Activated T-cell treated with anti-CD3 and anti-CD28 coated beads, Interleukin-2, amount 50 U/mL, for 72 hours (primary cell): Measurements from ENCODE around the gene LCORL. TPM values are rescaled to one million over a fixed set of nuclear protein-coding genes. Genes with fewer than 3 reads are reported as not detected.

Experiments
- ATAC-seq, 2 donors: fragments of 150-1000 bp; cut with Tn5 transposase; replicated peaks in 1 of 2; 2 replicates each; pipeline ENCODE4 v1.10.0; 2021; ENCODE audit warnings: moderate library complexity in 2 of 2, mild to moderate bottlenecking in 1 of 2
- DNase-seq, 2 donors: peaks; one replicate each; pipeline ENCODE4 v3.0.0; 2021 to 2022; ENCODE audit warnings: mixed read lengths in 1 of 2
- H3K27ac Mint-ChIP-seq: one replicate; pipeline ENCODE4 v1.8.0; 2022; ENCODE audit warnings: mild to moderate bottlenecking, moderate library complexity, mixed read lengths
- H3K27me3 Mint-ChIP-seq: one replicate; pipeline ENCODE4 v1.8.0; 2022; ENCODE audit warnings: low read depth, mixed read lengths
- H3K36me3 Mint-ChIP-seq, 2 donors: one replicate each; pipeline ENCODE4 v1.8.0; 2022; ENCODE audit warnings: mixed read lengths in 2 of 2, mild to moderate bottlenecking in 1 of 2; ENCODE audit not compliant: insufficient read depth in 2 of 2
- H3K4me1 Mint-ChIP-seq: one replicate; pipeline ENCODE4 v1.8.0; 2022; ENCODE audit warnings: low read depth, mixed read lengths
- H3K4me3 Mint-ChIP-seq, 2 donors: one replicate each; pipeline ENCODE4 v1.8.0; 2022; ENCODE audit warnings: mild to moderate bottlenecking in 2 of 2, mixed read lengths in 2 of 2, moderate library complexity in 2 of 2
- H3K9me3 Mint-ChIP-seq, 2 donors: one replicate each; pipeline ENCODE4 v1.8.0; 2022; ENCODE audit warnings: mixed read lengths in 2 of 2
- total RNA-seq, 2 donors: library from RNA; stranded (reverse); gene quantifications; one replicate each; pipeline ENCODE4 v1.2.3, GENCODE V29; 2022

The LCORL gene
- total RNA-seq = 1 to 10 TPM; 8.4 to 9.1 TPM

DNA sequence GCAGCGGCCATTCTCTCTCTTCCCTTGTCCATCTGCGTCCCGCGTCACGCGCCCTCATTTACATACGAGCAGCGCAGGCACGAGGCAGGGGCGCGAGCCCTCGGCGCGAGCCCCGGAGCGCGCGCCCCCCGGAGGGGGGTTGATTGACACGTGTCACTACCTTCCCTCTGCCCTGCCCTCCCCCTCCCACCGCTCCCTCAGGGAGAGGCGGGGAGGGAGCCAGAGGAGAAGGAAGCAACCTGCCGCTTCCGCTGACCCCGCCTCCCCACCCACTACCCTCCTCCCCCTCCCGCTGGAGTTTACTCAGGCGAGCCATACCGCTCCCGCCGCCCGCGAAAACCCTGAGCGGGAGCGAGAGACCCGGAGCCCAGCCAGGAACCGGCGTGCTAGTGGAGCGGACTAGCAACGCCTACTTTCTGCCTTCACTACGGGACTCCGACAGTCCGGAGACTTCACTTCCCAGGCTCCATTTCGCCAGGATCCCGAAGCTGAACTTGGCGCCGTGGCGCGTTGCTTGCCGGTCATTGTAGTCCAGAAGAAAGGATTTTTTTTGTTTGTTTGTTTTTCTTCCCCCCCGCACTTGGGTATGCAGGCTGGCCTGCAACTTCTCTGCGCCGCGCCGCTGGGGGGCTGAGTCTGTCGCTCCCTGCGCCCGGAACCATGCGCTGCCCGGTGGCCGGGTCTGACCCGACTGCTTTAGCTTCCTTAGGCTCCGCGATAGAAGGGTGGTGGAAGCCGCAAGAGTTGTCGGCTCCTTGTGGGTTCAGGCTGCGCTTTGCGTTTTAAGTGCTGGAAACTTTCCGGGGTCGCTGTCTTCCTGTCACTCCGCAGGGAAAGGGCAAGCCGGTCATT lies at the start of gene LCORL:
Gene LCORL, minus strand, starts transcription at position 36 of the 852 bp plus-strand sequence. Its CDS starts 4 bp downstream, at position 32.
- Mint-ChIP-seq H3K27ac (peak within 1 kb of the TSS; percentile 21), H3K9me3 (no peaks in the 10 kb centered on the region), H3K36me3 (peaks cover 5 to 6% of the 10 kb centered on the region in 2 donors), H3K4me1 (peaks cover 18% of the 10 kb centered on the region), H3K4me3 (peak within 1 kb of the TSS; percentile 85 to 98), H3K27me3 (peaks cover 26% of the 10 kb centered on the region)
- DNase-seq (peak; percentile 85 to 86), ATAC-seq (peak; percentile 81 to 82)

- Mint-ChIP-seq H3K4me3 (no peak overlapping the region), H3K27me3 (peaks cover 41% of the 10 kb centered on the region), H3K27ac (no peak overlapping the region), H3K4me1 (no peaks in the 10 kb centered on the region), H3K36me3 (no peaks in the 10 kb centered on the region), H3K9me3 (peaks cover 1 to 3% of the 10 kb centered on the region in 2 donors)
- DNase-seq (no peak), ATAC-seq (no peak)
These were observed 48.3 kb upstream of the LCORL start for GRCh38 chr4:18069810-18070209.

DNA sequence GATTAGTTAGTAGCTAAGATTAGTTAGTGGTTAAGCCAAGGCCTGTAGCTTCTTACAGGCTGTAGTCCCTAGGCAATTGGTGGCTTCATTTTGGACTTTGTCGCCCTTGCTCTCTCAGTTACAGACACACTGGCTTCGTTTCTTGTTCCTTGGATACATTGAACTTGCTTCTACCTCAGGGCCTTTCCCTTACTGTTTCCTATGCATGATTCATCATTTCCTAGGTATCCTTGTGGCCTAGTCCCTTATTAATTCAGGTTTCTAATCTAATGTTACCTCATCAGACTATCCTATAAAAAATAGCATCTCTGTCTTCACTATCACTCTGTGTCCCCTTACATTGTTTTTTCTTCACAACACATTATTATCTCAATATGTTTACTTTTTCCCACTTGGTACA lies 45.5 kb upstream of the LCORL start:
- no peak overlapping the region for H3K27ac Mint-ChIP-seq
- H3K9me3 Mint-ChIP-seq = peaks cover 6 to 17% of the 10 kb centered on the region in 2 donors
- no peaks in the 10 kb centered on the region for H3K4me1 Mint-ChIP-seq
- no peak overlapping the region for H3K4me3 Mint-ChIP-seq
- H3K36me3 Mint-ChIP-seq = peaks cover 5 to 13% of the 10 kb centered on the region in 2 donors
- DNase-seq (no peak), ATAC-seq (no peak)
- H3K27me3 Mint-ChIP-seq = peaks cover 56% of the 10 kb centered on the region

DNA sequence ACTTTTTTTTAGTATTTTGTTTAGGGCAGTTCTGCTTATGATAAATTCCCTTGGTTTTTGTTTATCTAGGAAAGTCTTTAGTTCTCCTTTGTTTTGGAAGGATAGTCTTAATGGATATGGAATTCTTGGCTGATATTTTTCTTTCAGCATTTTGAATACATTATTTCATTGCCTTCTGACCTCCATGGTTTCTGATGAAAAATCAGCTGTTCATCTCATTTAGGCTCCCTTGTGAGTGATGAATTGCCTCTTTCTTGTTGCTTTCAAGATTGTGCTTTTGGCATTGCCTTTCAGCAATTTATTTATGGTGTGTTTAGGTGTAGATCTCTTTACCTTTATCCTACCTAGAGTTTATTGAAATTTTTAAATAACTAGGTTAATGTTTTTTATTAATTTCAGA lies 41.5 kb upstream of the LCORL start:
- Mint-ChIP-seq H3K4me3 (no peak overlapping the region), H3K4me1 (peaks cover 2% of the 10 kb centered on the region), H3K27me3 (peaks cover 42% of the 10 kb centered on the region), H3K9me3 (peaks cover 6 to 17% of the 10 kb centered on the region in 2 donors), H3K36me3 (peaks cover 5 to 13% of the 10 kb centered on the region in 2 donors), H3K27ac (no peak overlapping the region)
- DNase-seq (no peak), ATAC-seq (no peak)

GRCh38 chr4:18057821-18058533 lies 36.4 kb upstream of the LCORL start:
- Mint-ChIP-seq H3K36me3 (peaks cover 2 to 3% of the 10 kb centered on the region in 2 donors), H3K27me3 (peaks cover 33% of the 10 kb centered on the region), H3K4me1 (peaks cover 9% of the 10 kb centered on the region), H3K27ac (no peak overlapping the region), H3K9me3 (peaks cover 0 to 4% of the 10 kb centered on the region in 2 donors), H3K4me3 (peak overlapping the region in 1 of 2 donors; percentile 46)
- DNase-seq (no peak), ATAC-seq (peak in 1 of 2 donors; percentile 32)

DNA sequence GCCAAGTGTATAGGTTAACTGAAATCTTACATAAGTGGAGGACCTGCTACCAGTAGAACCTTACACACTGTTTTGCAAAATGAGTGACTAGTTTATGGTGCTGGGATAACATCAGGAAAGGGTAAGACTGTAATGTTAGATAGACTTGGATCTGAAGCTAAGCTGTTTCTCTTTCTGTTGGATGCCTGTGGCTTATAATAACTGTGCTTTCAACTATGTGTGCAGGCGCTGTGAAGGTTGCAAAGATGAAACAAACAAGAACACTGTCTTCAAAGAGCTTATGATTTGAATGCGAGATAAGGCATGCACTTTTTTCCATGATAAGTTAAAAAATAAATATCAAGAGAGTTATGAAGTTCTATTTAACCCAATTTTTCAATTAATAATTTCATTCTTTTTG lies 34.5 kb upstream of the LCORL start:
- Mint-ChIP-seq H3K9me3 (no peaks in the 10 kb centered on the region), H3K27me3 (peaks cover 40% of the 10 kb centered on the region), H3K27ac (no peak overlapping the region), H3K4me3 (no peak overlapping the region), H3K4me1 (peaks cover 9% of the 10 kb centered on the region), H3K36me3 (peaks cover 0 to 2% of the 10 kb centered on the region in 2 donors)
- ATAC-seq (no peak), DNase-seq (no peak)

DNA sequence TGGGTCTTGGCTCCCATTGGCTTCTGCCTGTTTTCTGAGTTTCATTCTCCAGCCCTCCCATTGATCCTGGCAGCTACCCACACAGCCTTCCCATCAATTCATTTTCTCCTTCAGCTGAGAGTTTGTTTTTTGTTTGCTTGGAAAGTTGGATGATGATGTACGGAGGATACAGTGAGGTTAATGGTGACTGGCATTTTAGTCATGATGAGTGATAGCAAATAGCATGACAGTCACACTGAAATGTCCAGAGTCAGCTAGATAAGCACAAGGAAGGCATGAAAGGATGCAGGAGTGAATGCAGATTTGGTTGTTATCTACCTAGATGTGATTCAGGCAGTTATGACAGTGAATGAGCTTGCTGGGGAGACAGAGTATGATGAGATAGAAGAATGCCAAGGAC lies 30.6 kb upstream of the LCORL start:
- ATAC-seq = peak in 1 of 2 donors; percentile 28
- Mint-ChIP-seq H3K36me3 (peaks cover 0 to 2% of the 10 kb centered on the region in 2 donors), H3K27me3 (peaks cover 44% of the 10 kb centered on the region), H3K4me1 (no peaks in the 10 kb centered on the region), H3K9me3 (no peaks in the 10 kb centered on the region), H3K27ac (no peak overlapping the region), H3K4me3 (no peak overlapping the region)
- no peak for DNase-seq

- H3K4me3 Mint-ChIP-seq = no peak overlapping the region
- peaks cover 44% of the 10 kb centered on the region for H3K27me3 Mint-ChIP-seq
- H3K27ac Mint-ChIP-seq = no peak overlapping the region
- H3K9me3 Mint-ChIP-seq = no peaks in the 10 kb centered on the region
- H3K4me1 Mint-ChIP-seq = no peaks in the 10 kb centered on the region
- ATAC-seq (no peak), DNase-seq (no peak)
- peaks cover 0 to 2% of the 10 kb centered on the region in 2 donors for H3K36me3 Mint-ChIP-seq
These were observed 29.7 kb upstream of the LCORL start for GRCh38 chr4:18051281-18051680.

- H3K9me3 Mint-ChIP-seq = no peaks in the 10 kb centered on the region
- no peak for ATAC-seq
- peaks cover 0 to 2% of the 10 kb centered on the region in 2 donors for H3K36me3 Mint-ChIP-seq
- no peak overlapping the region for H3K4me3 Mint-ChIP-seq
- H3K4me1 Mint-ChIP-seq = no peaks in the 10 kb centered on the region
- DNase-seq = no peak
- H3K27ac Mint-ChIP-seq = no peak overlapping the region
- peaks cover 39% of the 10 kb centered on the region for H3K27me3 Mint-ChIP-seq
These were observed 28.9 kb upstream of the LCORL start for GRCh38 chr4:18050448-18050847.

- no peak overlapping the region for H3K4me3 Mint-ChIP-seq
- peaks cover 41% of the 10 kb centered on the region for H3K27me3 Mint-ChIP-seq
- no peak for DNase-seq
- no peaks in the 10 kb centered on the region for H3K9me3 Mint-ChIP-seq
- H3K4me1 Mint-ChIP-seq = no peaks in the 10 kb centered on the region
- no peak overlapping the region for H3K27ac Mint-ChIP-seq
- no peaks in the 10 kb centered on the region for H3K36me3 Mint-ChIP-seq
- no peak for ATAC-seq
These were observed 27.9 kb upstream of the LCORL start for GRCh38 chr4:18049446-18049845.

GRCh38 chr4:18042754-18043153 lies 21.2 kb upstream of the LCORL start:
- DNase-seq = no peak
- no peaks in the 10 kb centered on the region for H3K4me1 Mint-ChIP-seq
- peaks cover 42% of the 10 kb centered on the region for H3K27me3 Mint-ChIP-seq
- no peaks in the 10 kb centered on the region for H3K36me3 Mint-ChIP-seq
- H3K4me3 Mint-ChIP-seq = no peak overlapping the region
- H3K27ac Mint-ChIP-seq = no peak overlapping the region
- no peak for ATAC-seq
- H3K9me3 Mint-ChIP-seq = no peaks in the 10 kb centered on the region

DNA sequence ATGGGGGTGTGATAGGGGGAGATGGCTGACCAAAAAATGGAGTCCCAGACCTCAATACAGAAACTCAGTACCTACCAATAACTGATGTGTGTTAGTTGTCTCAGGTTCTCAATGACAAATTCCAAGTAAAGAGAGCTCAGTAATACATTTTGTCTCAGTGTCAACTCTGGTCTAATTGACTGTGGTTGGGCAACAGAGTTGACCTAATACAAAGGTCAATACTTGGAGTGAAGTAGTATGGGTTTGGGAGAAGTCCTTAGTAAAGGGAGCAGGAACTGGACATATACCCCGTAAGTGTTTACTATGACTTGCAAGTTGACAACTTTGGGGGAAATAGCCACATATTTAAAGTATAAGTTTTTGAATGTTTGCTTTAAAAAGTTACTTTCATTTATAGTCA lies 20.5 kb upstream of the LCORL start:
- peaks cover 42% of the 10 kb centered on the region for H3K27me3 Mint-ChIP-seq
- ATAC-seq (no peak), DNase-seq (no peak)
- H3K27ac Mint-ChIP-seq = no peak overlapping the region
- H3K4me1 Mint-ChIP-seq = no peaks in the 10 kb centered on the region
- H3K4me3 Mint-ChIP-seq = no peak overlapping the region
- H3K9me3 Mint-ChIP-seq = no peaks in the 10 kb centered on the region
- H3K36me3 Mint-ChIP-seq = no peaks in the 10 kb centered on the region

DNA sequence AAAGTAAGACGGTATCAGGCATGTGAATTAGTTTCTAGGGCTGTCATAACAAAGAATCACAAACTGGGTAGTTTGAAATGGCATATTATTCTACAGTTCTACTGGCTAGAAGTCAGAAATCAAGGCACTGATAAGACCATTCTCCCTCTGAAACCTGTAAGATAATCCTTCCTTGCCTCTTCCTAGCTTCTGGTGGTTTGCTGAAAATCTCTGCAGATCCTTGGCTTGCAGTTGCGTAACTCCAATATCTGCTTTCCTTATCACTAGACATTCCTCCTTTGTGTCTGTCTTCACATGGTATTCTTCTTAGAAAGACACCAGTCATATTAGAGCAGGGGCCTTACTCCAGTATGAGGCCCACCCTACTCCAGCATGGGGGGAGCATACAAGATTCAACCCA lies 19.6 kb upstream of the LCORL start:
- DNase-seq (no peak), ATAC-seq (no peak)
- Mint-ChIP-seq H3K4me3 (no peak overlapping the region), H3K4me1 (no peaks in the 10 kb centered on the region), H3K27ac (no peak overlapping the region), H3K27me3 (peaks cover 42% of the 10 kb centered on the region), H3K9me3 (no peaks in the 10 kb centered on the region), H3K36me3 (no peaks in the 10 kb centered on the region)
